ACHN (cell line): ENCODE results near the gene ANKRD29.

Experiments used
- DNase-seq: peaks from one replicate; pipeline ENCODE4 v3.0.0-alpha.2; 2015
- in situ Hi-C: cut with HindIII; loops from 2 replicates; pipeline ENCODE4 v1.10.0; 2017; ENCODE audit warnings: low sequenced_read_pairs, low pct_ligation_motif_present, low pct_unique_long_range_greater_than_20kb

ANKRD29 gene, protein sequence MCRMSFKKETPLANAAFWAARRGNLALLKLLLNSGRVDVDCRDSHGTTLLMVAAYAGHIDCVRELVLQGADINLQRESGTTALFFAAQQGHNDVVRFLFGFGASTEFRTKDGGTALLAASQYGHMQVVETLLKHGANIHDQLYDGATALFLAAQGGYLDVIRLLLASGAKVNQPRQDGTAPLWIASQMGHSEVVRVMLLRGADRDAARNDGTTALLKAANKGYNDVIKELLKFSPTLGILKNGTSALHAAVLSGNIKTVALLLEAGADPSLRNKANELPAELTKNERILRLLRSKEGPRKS

GRCh38 chr18:23662309-23663263 is at the start of gene ANKRD29:
Gene ANKRD29, minus strand, starts transcription at chr18:23662911. Its CDS starts 181 bp downstream, at chr18:23662730.
- in situ Hi-C loops: no loop called here
- DNase-seq: peak; percentile 44

DNA sequence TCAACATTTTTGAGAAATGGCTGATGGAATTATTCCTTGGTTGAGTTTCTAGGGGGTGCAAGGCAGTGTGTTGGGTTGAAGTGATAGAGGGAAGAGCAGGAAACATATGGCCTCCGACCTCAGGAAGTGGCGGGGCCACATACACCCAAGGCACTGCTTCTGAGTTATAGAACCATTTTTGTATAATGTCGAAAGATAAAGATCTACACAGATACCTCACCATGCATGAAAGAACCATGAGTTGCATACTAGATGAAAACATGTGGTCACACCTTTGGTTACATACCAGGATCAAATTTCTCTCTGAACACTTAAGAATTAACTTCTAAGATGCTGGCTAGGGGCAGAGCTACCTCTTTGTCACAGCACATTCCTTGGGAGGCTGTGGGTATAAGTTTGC is 49.7 kb upstream of the ANKRD29 start:
- in situ Hi-C loops: no loop called here
- no peak for DNase-seq

- in situ Hi-C loops: no loop called here
- no peak for DNase-seq
Measured at GRCh38 chr18:23711426-23711825, 48.7 kb upstream of the ANKRD29 start.

DNA sequence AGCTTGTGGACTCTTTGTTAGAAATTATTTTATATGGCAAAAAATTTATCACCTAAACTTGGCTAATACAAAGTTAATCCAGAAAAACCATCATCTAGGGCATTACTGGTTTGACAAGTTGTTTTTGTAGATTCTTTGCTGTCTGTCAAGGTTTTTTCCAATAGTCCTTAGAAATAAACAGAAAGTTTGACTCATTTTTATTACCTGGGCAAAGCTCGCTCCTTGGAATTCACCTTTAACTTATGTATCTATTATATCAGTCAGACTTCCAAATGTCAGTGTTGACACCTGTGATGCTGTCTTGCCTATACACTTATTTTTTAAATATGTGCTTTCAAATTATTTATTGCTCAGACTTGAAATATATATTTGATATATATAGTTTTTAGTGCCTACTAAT is 48.2 kb upstream of the ANKRD29 start:
- no peak for DNase-seq
- in situ Hi-C loops: no loop called here

GRCh38 chr18:23710068-23710527 is 47.4 kb upstream of the ANKRD29 start:
- in situ Hi-C loops: no loop called here
- DNase-seq: peak; percentile 67

- no peak for DNase-seq
- in situ Hi-C loops: no loop called here
Measured at GRCh38 chr18:23706971-23707640, 44.4 kb upstream of the ANKRD29 start.

DNA sequence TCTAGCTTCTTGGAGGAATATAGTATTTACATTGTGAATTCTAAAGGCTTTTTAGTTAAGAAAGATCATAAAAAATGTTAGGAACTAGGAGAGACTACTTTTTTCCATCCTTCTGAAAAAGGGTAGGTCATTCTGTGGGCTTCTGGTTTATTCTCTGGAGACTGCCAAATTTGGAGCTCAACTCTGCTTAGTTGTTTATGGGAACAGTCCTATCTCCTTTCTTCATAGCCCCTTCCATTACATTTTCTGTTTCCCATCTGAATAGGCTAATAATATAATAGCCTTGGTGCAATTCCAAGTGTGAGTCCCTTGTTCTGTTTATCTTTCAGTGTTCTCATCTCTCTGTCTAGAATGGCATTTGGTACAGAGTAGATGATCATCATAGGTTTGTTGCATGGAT is 42.1 kb upstream of the ANKRD29 start:
- in situ Hi-C loops: no loop called here
- no peak for DNase-seq

GRCh38 chr18:23703987-23704384 is 41.3 kb upstream of the ANKRD29 start:
- in situ Hi-C loops: no loop called here
- DNase-seq: no peak

- DNase-seq: peak; percentile 56
- in situ Hi-C loops: no loop called here
Measured at GRCh38 chr18:23703057-23703986, 40.6 kb upstream of the ANKRD29 start.

DNA sequence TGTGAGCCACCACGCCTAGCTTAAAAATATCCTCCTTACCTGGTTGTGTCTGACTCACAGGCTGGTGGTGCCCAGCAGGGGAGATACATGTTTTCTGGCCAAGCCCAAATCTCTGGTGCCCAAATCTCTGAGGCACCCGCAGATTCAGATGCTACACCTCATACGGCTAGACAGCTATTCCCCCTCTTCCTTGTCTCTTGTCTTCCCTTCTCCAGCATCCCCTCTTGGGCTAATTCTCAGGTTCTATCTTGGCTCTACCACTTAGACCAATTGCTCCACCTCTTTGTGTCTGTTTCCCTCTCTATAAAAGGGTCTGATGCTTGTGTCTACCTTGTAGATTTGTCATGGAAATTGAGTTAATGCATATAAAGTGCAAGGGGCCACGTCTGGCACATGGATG is 39.9 kb upstream of the ANKRD29 start:
- no peak for DNase-seq
- in situ Hi-C loops: no loop called here

GRCh38 chr18:23701544-23702064 is 38.9 kb upstream of the ANKRD29 start:
- no peak for DNase-seq
- in situ Hi-C loops: no loop called here

DNA sequence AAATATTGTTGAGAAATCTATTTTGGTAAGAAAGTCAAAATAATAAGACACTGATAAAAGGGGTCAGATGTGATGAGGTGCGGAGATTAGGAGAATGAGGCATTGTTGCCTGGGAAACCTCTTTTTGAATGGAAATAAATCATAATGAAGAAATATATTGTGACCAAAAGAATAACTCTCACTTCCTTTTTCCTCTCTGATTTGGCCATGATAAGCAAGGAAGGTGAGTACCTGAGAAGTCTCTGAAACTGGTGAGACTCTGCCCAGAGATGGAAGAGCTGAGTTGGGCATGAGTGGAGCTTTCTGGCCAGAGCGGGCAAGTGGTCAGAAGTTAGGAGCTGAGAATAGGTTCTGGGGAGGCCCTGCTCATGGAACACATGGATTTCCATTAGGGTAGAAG is 38.3 kb upstream of the ANKRD29 start:
- in situ Hi-C loops: no loop called here
- DNase-seq: no peak

DNA sequence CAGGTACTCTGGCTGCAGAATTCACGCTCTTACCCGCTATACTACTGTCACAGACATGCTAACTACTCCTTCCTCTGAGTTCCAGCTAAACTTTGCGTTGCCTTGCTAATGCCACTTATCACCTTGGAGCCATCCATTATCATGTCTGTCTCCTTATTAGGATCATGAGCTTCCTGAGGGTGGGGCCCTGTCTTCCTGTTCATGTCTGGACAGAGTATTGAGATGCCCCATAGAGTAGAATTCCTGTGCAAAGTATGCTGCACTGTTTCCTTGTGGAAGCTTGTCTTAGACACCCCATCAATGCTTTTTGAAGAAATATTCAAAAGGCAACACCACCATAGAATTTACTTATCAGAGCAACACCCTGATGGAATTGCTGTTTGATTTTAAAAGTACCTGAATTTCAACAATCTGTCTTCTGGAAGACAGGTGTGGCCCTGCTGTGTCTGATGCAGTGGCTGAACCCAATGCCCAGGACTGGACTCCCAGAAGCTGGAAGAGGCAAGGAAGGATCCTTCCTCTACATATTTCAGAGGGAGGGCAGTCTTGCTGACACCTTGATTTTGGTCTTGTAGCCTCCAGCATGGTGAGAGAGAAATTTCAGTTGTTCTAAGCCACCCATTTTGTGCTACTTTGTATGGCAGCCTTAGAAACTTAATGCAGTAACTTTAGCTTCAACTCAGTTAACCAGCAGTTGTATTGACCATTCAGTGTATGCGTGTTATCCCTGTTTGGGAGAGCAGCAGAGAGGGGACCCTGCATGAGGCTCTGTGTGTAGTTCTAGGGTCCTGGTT is 32.1 kb upstream of the ANKRD29 start:
- no peak for DNase-seq

GRCh38 chr18:23693846-23694245 is 31.1 kb upstream of the ANKRD29 start:
- no peak for DNase-seq

More for the DNA sequence above, 32.1 kb upstream of the ANKRD29 start:
- in situ Hi-C loops: no loop called here

GRCh38 chr18:23690505-23691068 is 27.9 kb upstream of the ANKRD29 start:
- DNase-seq: peak; percentile 54
- in situ Hi-C loops: no loop called here

More at GRCh38 chr18:23693846-23694245, 31.1 kb upstream of the ANKRD29 start:
- in situ Hi-C loops: no loop called here

DNA sequence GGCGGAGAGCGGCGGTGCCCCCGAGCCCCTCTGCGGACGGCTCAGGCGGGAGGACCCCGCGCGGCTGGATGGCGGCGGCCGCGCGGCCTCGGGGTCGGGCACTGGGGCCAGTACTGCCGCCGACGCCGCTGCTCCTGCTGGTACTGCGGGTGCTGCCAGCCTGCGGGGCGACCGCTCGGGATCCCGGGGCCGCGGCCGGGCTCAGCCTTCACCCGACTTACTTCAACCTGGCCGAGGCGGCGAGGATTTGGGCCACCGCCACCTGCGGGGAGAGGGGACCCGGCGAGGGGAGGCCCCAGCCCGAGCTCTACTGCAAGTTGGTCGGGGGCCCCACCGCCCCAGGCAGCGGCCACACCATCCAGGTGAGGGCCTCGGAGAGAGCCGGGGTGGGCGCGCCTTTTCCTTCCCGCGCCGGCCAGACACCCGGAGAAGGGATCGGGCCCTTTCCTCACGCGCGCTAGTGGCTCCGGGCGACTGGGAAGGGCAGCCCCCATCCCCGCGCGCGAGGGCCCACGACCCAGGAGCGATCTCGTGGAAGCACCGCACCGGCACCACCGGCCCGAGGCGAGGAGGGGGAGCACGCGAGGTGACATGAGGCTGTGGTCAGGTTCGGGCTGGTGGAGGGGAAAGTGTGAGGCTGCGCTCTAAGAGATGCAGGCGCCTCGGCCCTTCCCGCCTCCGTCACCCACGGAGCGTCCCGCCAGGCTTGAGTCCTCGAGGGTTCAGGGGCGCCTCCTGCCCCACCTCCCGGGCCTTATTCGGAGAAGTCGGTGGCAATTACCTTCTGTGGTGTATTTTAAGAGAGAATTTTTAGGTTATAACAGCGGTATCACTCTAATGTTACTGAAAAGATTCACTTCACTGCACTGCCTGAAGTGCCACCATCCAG is 27.1 kb upstream of the ANKRD29 start:
- DNase-seq: peak; percentile 43
- in situ Hi-C loops: no loop called here
